Measurements from ENCODE around the gene RNF8.

- no peak for TF ChIP-seq POLR2A (IDR thresholded peaks at IDR 0.05)
- TF ChIP-seq, protein P1, sequence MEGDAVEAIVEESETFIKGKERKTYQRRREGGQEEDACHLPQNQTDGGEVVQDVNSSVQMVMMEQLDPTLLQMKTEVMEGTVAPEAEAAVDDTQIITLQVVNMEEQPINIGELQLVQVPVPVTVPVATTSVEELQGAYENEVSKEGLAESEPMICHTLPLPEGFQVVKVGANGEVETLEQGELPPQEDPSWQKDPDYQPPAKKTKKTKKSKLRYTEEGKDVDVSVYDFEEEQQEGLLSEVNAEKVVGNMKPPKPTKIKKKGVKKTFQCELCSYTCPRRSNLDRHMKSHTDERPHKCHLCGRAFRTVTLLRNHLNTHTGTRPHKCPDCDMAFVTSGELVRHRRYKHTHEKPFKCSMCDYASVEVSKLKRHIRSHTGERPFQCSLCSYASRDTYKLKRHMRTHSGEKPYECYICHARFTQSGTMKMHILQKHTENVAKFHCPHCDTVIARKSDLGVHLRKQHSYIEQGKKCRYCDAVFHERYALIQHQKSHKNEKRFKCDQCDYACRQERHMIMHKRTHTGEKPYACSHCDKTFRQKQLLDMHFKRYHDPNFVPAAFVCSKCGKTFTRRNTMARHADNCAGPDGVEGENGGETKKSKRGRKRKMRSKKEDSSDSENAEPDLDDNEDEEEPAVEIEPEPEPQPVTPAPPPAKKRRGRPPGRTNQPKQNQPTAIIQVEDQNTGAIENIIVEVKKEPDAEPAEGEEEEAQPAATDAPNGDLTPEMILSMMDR (IDR thresholded peaks at IDR 0.05), result no peak
These were observed 38.6 kb upstream of the RNF8 start for GRCh38 chr6:37315157-37315515.

Measured in testis (tissue), 2 donors.